C4-2B (cell line): ENCODE measurements around the gene AREG.

Experiments used
- ZFX ChIP-seq: fragments of 450-650 bp; IDR thresholded peaks from 2 replicates; pipeline ENCODE4 v1.6.1; 2017
- TF ChIP-seq, protein P1 (sequence below): fragments of 450-650 bp; conservative IDR thresholded peaks from 2 replicates; pipeline ENCODE4 v1.5.1; 2017; ENCODE audit warnings: mild to moderate bottlenecking

DNA sequence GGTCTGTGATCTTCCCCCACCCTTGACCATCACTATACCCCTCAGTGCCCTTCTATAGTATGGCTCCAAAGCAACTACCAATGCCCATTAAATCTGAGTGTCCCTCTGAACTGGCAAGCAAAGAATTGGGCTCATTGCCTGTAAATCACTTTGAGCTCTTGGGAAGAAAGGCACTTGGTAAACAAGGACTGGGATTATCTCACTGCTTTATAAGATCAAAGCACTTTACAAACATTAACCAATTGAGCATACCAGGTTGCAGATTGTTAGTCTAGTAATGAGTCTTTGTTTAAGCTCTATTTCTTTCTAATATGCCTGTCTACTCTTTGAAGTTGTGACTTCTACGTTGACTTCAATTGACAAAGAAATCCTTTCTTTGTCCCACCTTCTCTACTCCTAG lies 34.1 kb downstream of the AREG start:
- TF ChIP-seq, protein P1, sequence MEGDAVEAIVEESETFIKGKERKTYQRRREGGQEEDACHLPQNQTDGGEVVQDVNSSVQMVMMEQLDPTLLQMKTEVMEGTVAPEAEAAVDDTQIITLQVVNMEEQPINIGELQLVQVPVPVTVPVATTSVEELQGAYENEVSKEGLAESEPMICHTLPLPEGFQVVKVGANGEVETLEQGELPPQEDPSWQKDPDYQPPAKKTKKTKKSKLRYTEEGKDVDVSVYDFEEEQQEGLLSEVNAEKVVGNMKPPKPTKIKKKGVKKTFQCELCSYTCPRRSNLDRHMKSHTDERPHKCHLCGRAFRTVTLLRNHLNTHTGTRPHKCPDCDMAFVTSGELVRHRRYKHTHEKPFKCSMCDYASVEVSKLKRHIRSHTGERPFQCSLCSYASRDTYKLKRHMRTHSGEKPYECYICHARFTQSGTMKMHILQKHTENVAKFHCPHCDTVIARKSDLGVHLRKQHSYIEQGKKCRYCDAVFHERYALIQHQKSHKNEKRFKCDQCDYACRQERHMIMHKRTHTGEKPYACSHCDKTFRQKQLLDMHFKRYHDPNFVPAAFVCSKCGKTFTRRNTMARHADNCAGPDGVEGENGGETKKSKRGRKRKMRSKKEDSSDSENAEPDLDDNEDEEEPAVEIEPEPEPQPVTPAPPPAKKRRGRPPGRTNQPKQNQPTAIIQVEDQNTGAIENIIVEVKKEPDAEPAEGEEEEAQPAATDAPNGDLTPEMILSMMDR: no peak
- no peak for TF ChIP-seq ZFX
